ENCODE results near the gene LMCD1. TPM values are rescaled to one million over a fixed set of nuclear protein-coding genes. Genes with fewer than 3 reads are reported as not detected.

Gene LMCD1
- total RNA-seq, 1 experiment from 2014 or later: 23.9 TPM

GRCh38 chr3:8524249-8524648 lies 22.6 kb downstream of the LMCD1 start:
- Mint-ChIP-seq H3K4me3 (ENCODE audit: unreplicated experiment) (no peak overlapping the region), H3K36me3 (ENCODE audit: insufficient read depth, unreplicated experiment) (peaks cover 21% of the 10 kb centered on the region), H3K4me1 (ENCODE audit: low read depth, unreplicated experiment) (peaks cover 6% of the 10 kb centered on the region), H3K27me3 (ENCODE audit: insufficient read depth, unreplicated experiment) (no peaks in the 10 kb centered on the region), H3K9me3 (ENCODE audit: unreplicated experiment) (no peaks in the 10 kb centered on the region), H3K27ac (ENCODE audit: unreplicated experiment) (no peak overlapping the region)
- DNase-seq: no peak
- TF ChIP-seq CTCF (IDR thresholded peaks at IDR 0.05; ENCODE audit: insufficient read depth in 1 of 2, low read depth in 1 of 2, low read length in 1 of 2, severe bottlenecking in 1 of 2, unreplicated experiment in 1 of 2): no peak
- Histone ChIP-seq H3K4me1 (peaks cover 4% of the 10 kb centered on the region), H3K9me3 (no peaks in the 10 kb centered on the region), H3K36me3 (ENCODE audit: control insufficient read depth, insufficient read depth, low read length) (no peaks in the 10 kb centered on the region), H3K4me3 (ENCODE audit: low read depth, low read length) (no peak overlapping the region), H3K27me3 (replicated peaks; ENCODE audit: control insufficient read depth, insufficient read depth, low read length) (no peaks in the 10 kb centered on the region)
- no TSS peak for BruUV-seq (replicated peaks)
- CTCF ChIA-PET: no interaction called here
- intact Hi-C loops (cut with micrococcal nuclease; ENCODE audit: unreplicated experiment): no loop called here
- POLR2A ChIA-PET: no interaction called here

- H3K36me3 Mint-ChIP-seq (ENCODE audit: insufficient read depth, unreplicated experiment): peaks cover 21% of the 10 kb centered on the region
- no peaks in the 10 kb centered on the region for H3K27me3 Mint-ChIP-seq (ENCODE audit: insufficient read depth, unreplicated experiment)
- no TSS peak for BruUV-seq (replicated peaks)
- Histone ChIP-seq H3K4me1 (peaks cover 10% of the 10 kb centered on the region), H3K36me3 (ENCODE audit: control insufficient read depth, insufficient read depth, low read length) (no peaks in the 10 kb centered on the region), H3K27me3 (replicated peaks; ENCODE audit: control insufficient read depth, insufficient read depth, low read length) (no peaks in the 10 kb centered on the region), H3K4me3 (ENCODE audit: low read depth, low read length) (no peak overlapping the region), H3K9me3 (no peaks in the 10 kb centered on the region)
- H3K4me1 Mint-ChIP-seq (ENCODE audit: low read depth, unreplicated experiment): peaks cover 10% of the 10 kb centered on the region
- no peak for DNase-seq
- H3K9me3 Mint-ChIP-seq (ENCODE audit: unreplicated experiment): no peaks in the 10 kb centered on the region
- ChIA-PET POLR2A (no interaction called here), CTCF (no interaction called here)
- TF ChIP-seq CTCF (IDR thresholded peaks at IDR 0.05; ENCODE audit: insufficient read depth in 1 of 2, low read depth in 1 of 2, low read length in 1 of 2, severe bottlenecking in 1 of 2, unreplicated experiment in 1 of 2): no peak
- intact Hi-C loops (cut with micrococcal nuclease; ENCODE audit: unreplicated experiment): no loop called here
- no peak overlapping the region for H3K27ac Mint-ChIP-seq (ENCODE audit: unreplicated experiment)
- no peak overlapping the region for H3K4me3 Mint-ChIP-seq (ENCODE audit: unreplicated experiment)
Observed at GRCh38 chr3:8524656-8525399, 23.2 kb downstream of the LMCD1 start.

GRCh38 chr3:8525893-8526292 lies 24.3 kb downstream of the LMCD1 start:
- CTCF ChIA-PET: no interaction called here
- no peak for DNase-seq
- peaks cover 10% of the 10 kb centered on the region for H3K4me1 Mint-ChIP-seq (ENCODE audit: low read depth, unreplicated experiment)

More at GRCh38 chr3:8525893-8526292, 24.3 kb downstream of the LMCD1 start:
- POLR2A ChIA-PET: no interaction called here
- Mint-ChIP-seq H3K4me3 (ENCODE audit: unreplicated experiment) (no peak overlapping the region), H3K36me3 (ENCODE audit: insufficient read depth, unreplicated experiment) (peaks cover 21% of the 10 kb centered on the region), H3K9me3 (ENCODE audit: unreplicated experiment) (no peaks in the 10 kb centered on the region), H3K27me3 (ENCODE audit: insufficient read depth, unreplicated experiment) (no peaks in the 10 kb centered on the region), H3K27ac (ENCODE audit: unreplicated experiment) (no peak overlapping the region)
- Histone ChIP-seq H3K4me3 (ENCODE audit: low read depth, low read length) (no peak overlapping the region), H3K9me3 (no peaks in the 10 kb centered on the region), H3K36me3 (ENCODE audit: control insufficient read depth, insufficient read depth, low read length) (no peaks in the 10 kb centered on the region), H3K27me3 (replicated peaks; ENCODE audit: control insufficient read depth, insufficient read depth, low read length) (no peaks in the 10 kb centered on the region), H3K4me1 (peaks cover 12% of the 10 kb centered on the region)
- no peak for TF ChIP-seq CTCF (IDR thresholded peaks at IDR 0.05; ENCODE audit: insufficient read depth in 1 of 2, low read depth in 1 of 2, low read length in 1 of 2, severe bottlenecking in 1 of 2, unreplicated experiment in 1 of 2)
- intact Hi-C loops (cut with micrococcal nuclease; ENCODE audit: unreplicated experiment): no loop called here
- no TSS peak for BruUV-seq (replicated peaks)
